Mesenteric fat pad (tissue), 1 donor: Measurements from ENCODE around the gene OTUB2. TPM values are rescaled to one million over a fixed set of nuclear protein-coding genes. Genes with fewer than 3 reads are reported as not detected.

Source experiments
- total RNA-seq: library from RNA; stranded (reverse); fragmentation: NEBNext Ultra II Directional; extraction: Animal tissue kit (Norgen Biotek cat#: 25700); gene quantifications from one replicate; pipeline ENCODE4 v1.2.1, GENCODE V29; 2021
- donor health status: DM: yes; HTN: yes; CAD: no.

OTUB2 gene
- total RNA-seq, 1 donor from 2014 or later: 1.2 TPM

Other genes starting within 250 kb of the OTUB2 start
- gene PRIMA1, start 237.9 kb upstream of the OTUB2 start, total RNA-seq: 1.3 TPM
- gene FAM181A, start 99.0 kb upstream of the OTUB2 start, total RNA-seq: not detected
- gene ASB2, start 49.8 kb upstream of the OTUB2 start, total RNA-seq: 1.2 TPM
- gene CCDC197, start 29.0 kb upstream of the OTUB2 start, total RNA-seq: not detected
- gene DDX24, start 54.9 kb downstream of the OTUB2 start, total RNA-seq: 198 TPM
- 19.6 TPM for gene IFI27L1, start 55.0 kb downstream of the OTUB2 start, total RNA-seq
- 495 TPM for gene IFI27, start 84.4 kb downstream of the OTUB2 start, total RNA-seq
- 42.6 TPM for gene IFI27L2, start 103.3 kb downstream of the OTUB2 start, total RNA-seq
- gene PPP4R4, start 148.0 kb downstream of the OTUB2 start, total RNA-seq: 0.13 TPM